GM23338 (cell line): ENCODE data around the gene RPS28. TPM values are rescaled to one million over a fixed set of nuclear protein-coding genes. Genes with fewer than 3 reads are reported as not detected.

Experiments used
- ATAC-seq: fragments of 200-7000 bp; cut with Tn5 transposase; 3 replicates; pipeline ENCODE4 v1.9.1; 2020
- DNase-seq: peaks from one replicate; pipeline ENCODE4 v3.0.0-alpha.2; 2015; ENCODE audit warnings: low spot score
- H2AFZ ChIP-seq: fragments of 200-600 bp; sonication (generic); 2 replicates; pipeline ENCODE4 v1.8.0; 2016; ENCODE audit warnings: antibody characterized with exemption, mild to moderate bottlenecking, moderate library complexity
- H3F3A ChIP-seq: fragments of 200-600 bp; sonication (generic); replicated peaks from 2 replicates; pipeline ENCODE4 v1.8.0; 2017; ENCODE audit warnings: antibody characterized with exemption, mixed run types, low read depth
- H3K27ac ChIP-seq: fragments of 200-600 bp; sonication (generic); 2 replicates; pipeline ENCODE4 v1.6.1; 2016; ENCODE audit warnings: low read depth
- H3K27me3 ChIP-seq: fragments of 200-600 bp; sonication (generic); 2 replicates; pipeline ENCODE4 v1.8.0; 2016; ENCODE audit warnings: mild to moderate bottlenecking, mixed run types, moderate library complexity; ENCODE audit not compliant: insufficient read depth
- H3K36me3 ChIP-seq: fragments of 200-600 bp; sonication (generic); 2 replicates; pipeline ENCODE4 v1.8.0; 2016; ENCODE audit warnings: mild to moderate bottlenecking; ENCODE audit not compliant: insufficient read depth
- H3K4me1 ChIP-seq: fragments of 200-600 bp; sonication (generic); 2 replicates; pipeline ENCODE4 v1.8.0; 2016; ENCODE audit warnings: mild to moderate bottlenecking, moderate library complexity; ENCODE audit not compliant: insufficient read depth
- H3K4me2 ChIP-seq: fragments of 200-600 bp; sonication (generic); 2 replicates; pipeline ENCODE4 v1.7.1; 2017; ENCODE audit warnings: mixed run types
- H3K4me3 ChIP-seq: fragments of 200-600 bp; sonication (generic); 2 replicates; pipeline ENCODE4 v1.6.1; 2016; ENCODE audit warnings: mixed run types
- H3K79me2 ChIP-seq: fragments of 200-600 bp; sonication (generic); replicated peaks from 2 replicates; pipeline ENCODE4 v1.8.0; 2017; ENCODE audit warnings: mild to moderate bottlenecking; ENCODE audit not compliant: insufficient read depth
- H3K9me2 ChIP-seq: fragments of 200-600 bp; sonication (generic); 2 replicates; pipeline ENCODE4 v1.8.0; 2017; ENCODE audit not compliant: insufficient read depth
- H4K20me1 ChIP-seq: fragments of 200-600 bp; sonication (generic); replicated peaks from 2 replicates; pipeline ENCODE4 v1.8.0; 2017; ENCODE audit warnings: mild to moderate bottlenecking; ENCODE audit not compliant: insufficient read depth
- H3K27ac Mint-ChIP-seq: 2 replicates; pipeline ENCODE4 v1.8.0; 2020; ENCODE audit warnings: inconsistent platforms, mild to moderate bottlenecking, moderate library complexity, mixed read lengths
- H3K27me3 Mint-ChIP-seq: 3 replicates; pipeline ENCODE4 v1.8.0; 2022; ENCODE audit warnings: low read depth, mild to moderate bottlenecking, moderate library complexity, mixed read lengths, inconsistent platforms; ENCODE audit not compliant: insufficient read depth, poor library complexity
- H3K36me3 Mint-ChIP-seq: 3 replicates; pipeline ENCODE4 v1.8.0; 2021; ENCODE audit warnings: low read depth, mild to moderate bottlenecking, inconsistent platforms, moderate library complexity, mixed read lengths
- H3K4me1 Mint-ChIP-seq: 3 replicates; pipeline ENCODE4 v1.8.0; 2020; ENCODE audit warnings: mild to moderate bottlenecking, inconsistent platforms, mixed read lengths
- H3K4me3 Mint-ChIP-seq: 3 replicates; pipeline ENCODE4 v1.8.0; 2021; ENCODE audit warnings: moderate library complexity, mild to moderate bottlenecking, inconsistent platforms, mixed read lengths
- H3K9me3 Mint-ChIP-seq: 3 replicates; pipeline ENCODE4 v1.8.0; 2020; ENCODE audit warnings: moderate library complexity, mild to moderate bottlenecking, inconsistent platforms, mixed read lengths
- CREB1 ChIP-seq: fragments of 250-450 bp; sonication (Bioruptor Pico); IDR thresholded peaks from 2 replicates; pipeline ENCODE4 v1.5.0; 2020; ENCODE audit warnings: low read depth, mild to moderate bottlenecking, moderate library complexity
- CTCF ChIP-seq, 2 experiments: fragments of 200-600 bp in 1 of 2; sonication (generic) in 1 of 2; conservative IDR thresholded peaks; 2 replicates each; pipeline versions ENCODE4 v1.5.1 to v1.6.1; 2016 to 2017; ENCODE audit warnings: antibody characterized with exemption in 2 of 2, low read depth in 2 of 2, mild to moderate bottlenecking in 2 of 2, moderate library complexity in 1 of 2
- ETS1 ChIP-seq: IDR thresholded peaks from 2 replicates; pipeline ENCODE4 v1.6.1; 2016; ENCODE audit warnings: antibody characterized with exemption
- EZH2phosphoT487 ChIP-seq: fragments of 200-600 bp; sonication (generic); IDR thresholded peaks from one replicate; pipeline ENCODE4 v1.8.1; 2018; ENCODE audit warnings: antibody characterized with exemption; ENCODE audit not compliant: unreplicated experiment
- JUNB ChIP-seq: IDR thresholded peaks from one replicate; pipeline ENCODE4 v1.6.1; 2016; ENCODE audit warnings: antibody characterized with exemption; ENCODE audit not compliant: unreplicated experiment
- NANOG ChIP-seq: IDR thresholded peaks from 2 replicates; pipeline ENCODE4 v1.6.1; 2016; ENCODE audit warnings: antibody characterized with exemption, borderline replicate concordance
- POLR2AphosphoS5 ChIP-seq: IDR thresholded peaks from 2 replicates; pipeline ENCODE4 v1.6.1; 2016; ENCODE audit warnings: antibody characterized with exemption, low read depth
- REST ChIP-seq: IDR thresholded peaks from one replicate; pipeline ENCODE4 v1.6.1; 2018; ENCODE audit warnings: antibody characterized with exemption; ENCODE audit not compliant: unreplicated experiment
- STAT1 ChIP-seq: IDR thresholded peaks from one replicate; pipeline ENCODE4 v1.6.1; 2016; ENCODE audit warnings: antibody characterized with exemption; ENCODE audit not compliant: unreplicated experiment
- ZNF114 ChIP-seq: fragments of 250-450 bp; sonication (Bioruptor Pico); IDR thresholded peaks from 2 replicates; pipeline ENCODE4 v1.5.0; 2020; ENCODE audit warnings: mild to moderate bottlenecking, moderate library complexity
- ZNF331 ChIP-seq: fragments of 250-450 bp; sonication (Bioruptor Pico); IDR thresholded peaks from 2 replicates; pipeline ENCODE4 v1.5.0; 2020; ENCODE audit warnings: low read depth, mild to moderate bottlenecking, moderate library complexity
- polyA plus RNA-seq: library from polyadenylated mRNA; unstranded; fragments of >200 nt; fragmentation: Nextera tagmentation; extraction: Ambion mirVana; gene quantifications from 2 replicates; pipeline ENCODE4 v1.2.1, GENCODE V29; 2016
- total RNA-seq: library from RNA; depleted of rRNA; stranded (reverse); fragments of >200 nt; shearing (Covaris generic); gene quantifications from 2 replicates; pipeline ENCODE4 v1.2.3, GENCODE V29; 2014

Gene RPS28
- total and polyA plus RNA-seq, 2 experiments from 2014 or later, result 174 to 1,790 TPM

- TF ChIP-seq CTCF (conservative IDR thresholded peaks at IDR 0.05; ENCODE audit: low read depth in 2 of 2) (no peak), EZH2phosphoT487 (no peak), STAT1 (no peak), POLR2AphosphoS5 (no peak), ZNF114 (CRISPR knock-in tag) (no peak), REST (no peak)
Observed at GRCh38 chr19:8367327-8368001, 46.2 kb downstream of the RPS28 start (continued).

- peaks cover 25% of the 10 kb centered on the region for H3K27me3 Mint-ChIP-seq
- Histone ChIP-seq H4K20me1 (no peaks in the 10 kb centered on the region), H3K4me1 (no peaks in the 10 kb centered on the region; the same call in 1 of the 2 replicates), H3K9me2 (no peaks in the 10 kb centered on the region), H3K4me3 (no peak overlapping the region), H3K79me2 (no peaks in the 10 kb centered on the region), H3K27ac (no peak overlapping the region), H2AFZ (no peak overlapping the region), H3K27me3 (peaks cover 15% of the 10 kb centered on the region), H3K4me2 (no peak overlapping the region), H3K36me3 (no peaks in the 10 kb centered on the region), H3F3A (0 out of 2 replicates have a peak, but pooled peaks cover 2% of the 10 kb centered on the region)
- H3K9me3 Mint-ChIP-seq, result peaks cover 2% of the 10 kb centered on the region; the same call in 1 of the 3 replicates
- DNase-seq, result no peak
- no peak overlapping the region for H3K27ac Mint-ChIP-seq
- no peak for ATAC-seq
- peaks cover 8% of the 10 kb centered on the region; the same call in 2 of the 3 replicates for H3K36me3 Mint-ChIP-seq
- TF ChIP-seq NANOG, result no peak
- no peak for TF ChIP-seq STAT1
- no peak for TF ChIP-seq ZNF114 (CRISPR knock-in tag)
- TF ChIP-seq ETS1, result no peak
- no peak for TF ChIP-seq EZH2phosphoT487
- TF ChIP-seq REST, result no peak
- no peak for TF ChIP-seq JUNB
- TF ChIP-seq ZNF331 (CRISPR knock-in tag), result no peak
- TF ChIP-seq CREB1 (CRISPR knock-in tag), result no peak
- H3K4me1 Mint-ChIP-seq, result peaks cover 16% of the 10 kb centered on the region
- no peak overlapping the region for H3K4me3 Mint-ChIP-seq
Observed at GRCh38 chr19:8370176-8371010, 49.1 kb downstream of the RPS28 start.
